ENCODE results near the gene MICU2. TPM values are rescaled to one million over a fixed set of nuclear protein-coding genes. Genes with fewer than 3 reads are reported as not detected.

The MICU2 gene
- total and polyA plus RNA-seq, 3 donors from 2014 or later = 43.2 to 98.9 (median 81.1) TPM

- H3K27ac ChIP-seq = no peak overlapping the region
- TF ChIP-seq CTCF (IDR thresholded peaks at IDR 0.05) = no peak
- no peak for TF ChIP-seq POLR2A (IDR thresholded peaks at IDR 0.05)
- H3K27me3 ChIP-seq = no peaks in the 10 kb centered on the region
- H3K9me3 ChIP-seq = no peaks in the 10 kb centered on the region
- H3K4me1 ChIP-seq = no peaks in the 10 kb centered on the region
- no peak overlapping the region for H3K4me3 ChIP-seq
- intact Hi-C loops (cut with DNase I; ENCODE audit: low total_unique reads) = no loop called here
- H3K36me3 ChIP-seq (ENCODE audit: low read depth, missing control alignments) = no peaks in the 10 kb centered on the region
- no peak for DNase-seq
These were observed 27.5 kb downstream of the MICU2 start for GRCh38 chr13:21576426-21576825.

GRCh38 chr13:21573920-21574712 lies 29.9 kb downstream of the MICU2 start:
- WGBS, 2 donors = 83 to 84% methylated on average over 2 of the region's 2 CpGs
- TF ChIP-seq CTCF (IDR thresholded peaks at IDR 0.05) = no peak
- no peak for TF ChIP-seq POLR2A (IDR thresholded peaks at IDR 0.05)
- intact Hi-C loops (cut with DNase I; ENCODE audit: low total_unique reads) = no loop called here
- Histone ChIP-seq H3K4me1 (no peaks in the 10 kb centered on the region), H3K27ac (no peak overlapping the region), H3K27me3 (no peaks in the 10 kb centered on the region), H3K36me3 (ENCODE audit: low read depth, missing control alignments) (no peaks in the 10 kb centered on the region), H3K9me3 (no peaks in the 10 kb centered on the region), H3K4me3 (no peak overlapping the region)
- no peak for DNase-seq

- intact Hi-C loops (cut with DNase I; ENCODE audit: low total_unique reads) = no loop called here
- Histone ChIP-seq H3K4me1 (no peaks in the 10 kb centered on the region), H3K9me3 (no peaks in the 10 kb centered on the region), H3K27ac (no peak overlapping the region), H3K36me3 (ENCODE audit: low read depth, missing control alignments) (no peaks in the 10 kb centered on the region), H3K4me3 (no peak overlapping the region), H3K27me3 (no peaks in the 10 kb centered on the region)
- no peak for TF ChIP-seq CTCF (IDR thresholded peaks at IDR 0.05)
- TF ChIP-seq POLR2A (IDR thresholded peaks at IDR 0.05) = no peak
- 94 to 97% methylated on average over 3 of the region's 3 CpGs for WGBS, 2 donors
- DNase-seq = no peak
These were observed 34.3 kb downstream of the MICU2 start for GRCh38 chr13:21569686-21570085.

- TF ChIP-seq CTCF (IDR thresholded peaks at IDR 0.05) = no peak
- no peak for TF ChIP-seq POLR2A (IDR thresholded peaks at IDR 0.05)
- DNase-seq = no peak
- Histone ChIP-seq H3K4me1 (no peaks in the 10 kb centered on the region), H3K27me3 (no peaks in the 10 kb centered on the region), H3K4me3 (no peak overlapping the region), H3K36me3 (ENCODE audit: low read depth, missing control alignments) (no peaks in the 10 kb centered on the region), H3K9me3 (no peaks in the 10 kb centered on the region), H3K27ac (no peak overlapping the region)
- WGBS, 2 donors = 87 to 98% methylated on average over 5 of the region's 5 CpGs
- intact Hi-C loops (cut with DNase I; ENCODE audit: low total_unique reads) = no loop called here
These were observed 35.1 kb downstream of the MICU2 start for GRCh38 chr13:21568854-21569253.

- no peak for TF ChIP-seq POLR2A (IDR thresholded peaks at IDR 0.05)
- TF ChIP-seq CTCF (IDR thresholded peaks at IDR 0.05) = no peak
- no peaks in the 10 kb centered on the region for H3K4me1 ChIP-seq
- no peaks in the 10 kb centered on the region for H3K9me3 ChIP-seq
- H3K27me3 ChIP-seq = no peaks in the 10 kb centered on the region
- WGBS, 2 donors = 59 to 72% methylated on average over 2 of the region's 2 CpGs
- no peak for DNase-seq
- no peak overlapping the region for H3K4me3 ChIP-seq
- no peaks in the 10 kb centered on the region for H3K36me3 ChIP-seq (ENCODE audit: low read depth, missing control alignments)
- no peak overlapping the region for H3K27ac ChIP-seq
- intact Hi-C loops (cut with DNase I; ENCODE audit: low total_unique reads) = no loop called here
These were observed 36.3 kb downstream of the MICU2 start for GRCh38 chr13:21567714-21568113.
